GM18519 (cell line): ENCODE measurements around the gene C19orf73.
A peak's percentile ranks its signal among the peaks of the same experiment; 100 is the strongest.
"Not testable (repeated sequence)": the region's sequence is repeated elsewhere in the genome, so short reads cannot be mapped to it uniquely, and the experiment has no call there.

Experiments used
- ATAC-seq: cut with Tn5 transposase; IDR thresholded peaks from one replicate; pipeline ENCODE4 v1.9.1; 2021; ENCODE audit warnings: mild to moderate bottlenecking, moderate library complexity; ENCODE audit not compliant: unreplicated experiment, low FRiP score

Gene C19orf73

GRCh38 chr19:49125025-49125731 is 6.2 kb upstream of the C19orf73 start:
- ATAC-seq, result no peak

GRCh38 chr19:49123285-49123684 is 4.3 kb upstream of the C19orf73 start:
- not testable (repeated sequence) for ATAC-seq

GRCh38 chr19:49121841-49122240 is 2.9 kb upstream of the C19orf73 start:
- ATAC-seq, result not testable (repeated sequence)

GRCh38 chr19:49120868-49121267 is 1.9 kb upstream of the C19orf73 start:
- no peak for ATAC-seq

GRCh38 chr19:49120325-49120683 is 1.4 kb upstream of the C19orf73 start:
- no peak for ATAC-seq

- ATAC-seq, result no peak
Measured at GRCh38 chr19:49119411-49120324, 725 bp upstream of the C19orf73 start, which contains the start of gene PPFIA3. PPFIA3 (plus strand) TSS chr19:49119544; CDS start chr19:49127874, 8,330 bp downstream.

- ATAC-seq, result no peak
Measured at GRCh38 chr19:49117677-49118564, 1.0 kb downstream of the C19orf73 start.

GRCh38 chr19:49116544-49116943 is 2.4 kb downstream of the C19orf73 start:
- no peak for ATAC-seq

GRCh38 chr19:49114630-49115363 is 4.1 kb downstream of the C19orf73 start:
- no peak for ATAC-seq

- ATAC-seq, result peak; percentile 43
Measured at GRCh38 chr19:49113762-49114629, 4.9 kb downstream of the C19orf73 start, which contains the start of gene LIN7B. LIN7B (plus strand) TSS chr19:49114370; CDS start chr19:49114405, 35 bp downstream.

- ATAC-seq, result no peak
Measured at GRCh38 chr19:49111218-49111998, 7.5 kb downstream of the C19orf73 start.

- ATAC-seq, result no peak
Measured at GRCh38 chr19:49110567-49110966, 8.4 kb downstream of the C19orf73 start.

- no peak for ATAC-seq
Measured at GRCh38 chr19:49109569-49110233, 9.2 kb downstream of the C19orf73 start.

GRCh38 chr19:49109051-49109450 is 9.9 kb downstream of the C19orf73 start:
- ATAC-seq, result no peak

- ATAC-seq, result no peak
Measured at GRCh38 chr19:49107625-49108459, 11.1 kb downstream of the C19orf73 start.

GRCh38 chr19:49106648-49107135 is 12.3 kb downstream of the C19orf73 start:
- ATAC-seq, result no peak
